Esophagus muscularis mucosa (tissue), 4 donors: ENCODE data around the gene ZCCHC9. TPM values are rescaled to one million over a fixed set of nuclear protein-coding genes. Genes with fewer than 3 reads are reported as not detected.
"Not testable (repeated sequence)": the region's sequence is repeated elsewhere in the genome, so short reads cannot be mapped to it uniquely, and the experiment has no call there.

Source experiments
- DNase-seq: peaks from one replicate; pipeline ENCODE4 v3.0.0-alpha.2; 2017; ENCODE audit errors: extremely low spot score
- H3K27ac ChIP-seq, 4 donors: fragments of 200-600 bp; sonication (generic); replicated peaks in 1 of 4; 1 replicate in 3 of 4; 2 replicates in 1 of 4; pipeline ENCODE4 v1.5.1; 2016 to 2019; ENCODE audit warnings: mild to moderate bottlenecking in 1 of 4
- H3K27me3 ChIP-seq, 4 donors: fragments of 200-600 bp; sonication (generic); one replicate each; pipeline versions ENCODE4 v1.5.1 to v1.6.0; 2016 to 2019
- H3K36me3 ChIP-seq, 4 donors: fragments of 200-600 bp; sonication (generic); one replicate each; pipeline ENCODE4 v1.5.1; 2016 to 2019
- H3K4me1 ChIP-seq, 4 donors: fragments of 200-600 bp; sonication (generic); one replicate each; pipeline ENCODE4 v1.5.1; 2016 to 2019
- H3K4me3 ChIP-seq, 4 donors: fragments of 200-600 bp; sonication (generic); 1 replicate in 2 of 4; 2 replicates in 2 of 4; pipeline ENCODE4 v1.5.1; 2016 to 2019; ENCODE audit warnings: mild to moderate bottlenecking in 4 of 4, moderate library complexity in 1 of 4
- H3K9me3 ChIP-seq, 4 donors: fragments of 200-600 bp; sonication (generic); 1 replicate in 3 of 4; 2 replicates in 1 of 4; pipeline ENCODE4 v1.5.1; 2016 to 2019
- EP300 ChIP-seq: sonication (generic); formaldehyde crosslinking; IDR thresholded peaks from one replicate; pipeline ENCODE4 v1.6.1; 2017; ENCODE audit warnings: antibody characterized with exemption
- POLR2A ChIP-seq: fragments of 450-650 bp; IDR thresholded peaks from one replicate; pipeline ENCODE4 v1.6.1; 2017; ENCODE audit warnings: antibody characterized with exemption, moderate library complexity, mild to moderate bottlenecking, low read depth
- POLR2AphosphoS5 ChIP-seq, 2 donors: sonication (generic); formaldehyde crosslinking; IDR thresholded peaks; one replicate each; pipeline ENCODE4 v1.6.1; 2017; ENCODE audit warnings: antibody characterized with exemption in 2 of 2
- WGBS: methylation state at CpG from one replicate; pipeline ENCODE4 v1.1.5; 2018; 5-methylcytosine and 5-hydroxymethylcytosine counted together
- intact Hi-C: fragments of 100-400 bp; cut with DNase I; formaldehyde crosslinking; loops from one replicate; pipeline ENCODE4 v1.15.1; 2023
- total RNA-seq, 4 donors: library from RNA; depleted of rRNA; stranded (reverse); fragments of >200 nt; gene quantifications; one replicate each; pipeline versions ENCODE4 v1.1.0 to v1.2.1, GENCODE V29; 2016
- TF ChIP-seq, protein P1 (sequence below), 3 experiments: fragments of 200-600 bp in 2 of 3; fragments of 450-650 bp in 1 of 3; sonication (generic) in 2 of 3; IDR thresholded peaks; one replicate each; pipeline ENCODE4 v1.5.1; 2017 to 2019; ENCODE audit warnings: antibody characterized with exemption in 3 of 3, mild to moderate bottlenecking in 2 of 3, moderate library complexity in 1 of 3

ZCCHC9 gene
- total RNA-seq, 4 donors from 2014 or later, result 18.7 to 38.6 (median 22.8) TPM

DNA sequence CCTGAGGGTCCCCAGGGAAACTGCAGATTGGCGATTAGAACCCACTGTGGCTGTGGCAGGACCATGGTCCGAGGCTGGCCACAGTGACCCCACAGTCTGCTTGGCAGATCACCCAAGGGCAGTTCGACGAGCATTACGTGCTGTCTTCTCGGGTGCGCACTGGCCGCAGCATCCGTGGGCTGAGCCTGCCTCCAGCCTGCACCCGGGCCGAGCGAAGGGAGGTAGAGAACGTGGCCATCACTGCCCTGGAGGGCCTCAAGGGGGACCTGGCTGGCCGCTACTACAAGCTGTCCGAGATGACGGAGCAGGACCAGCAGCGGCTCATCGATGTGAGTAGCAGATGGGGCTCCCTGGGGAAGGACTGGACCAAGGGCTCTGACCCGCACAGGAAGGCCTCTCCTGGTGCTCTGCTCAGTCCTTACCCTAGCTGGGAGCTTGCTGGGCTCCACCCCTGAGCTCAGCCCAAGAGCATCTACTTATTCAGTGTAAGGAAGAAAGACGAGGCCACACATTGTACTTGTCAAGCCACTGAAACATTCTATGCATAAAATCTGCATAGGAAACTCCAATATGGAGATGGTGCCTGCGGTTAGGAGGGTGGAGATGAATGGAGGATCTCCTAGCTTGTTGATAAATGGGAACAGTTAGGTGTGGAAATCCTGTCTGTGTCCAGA, 46.4 kb upstream of the ZCCHC9 start:
- H3K36me3 ChIP-seq, result peaks cover 0 to 89% (median 43%) of the 10 kb centered on the region in 4 donors
- no peak for DNase-seq
- 92% methylated on average over 15 of the region's 21 CpGs for WGBS

DNA sequence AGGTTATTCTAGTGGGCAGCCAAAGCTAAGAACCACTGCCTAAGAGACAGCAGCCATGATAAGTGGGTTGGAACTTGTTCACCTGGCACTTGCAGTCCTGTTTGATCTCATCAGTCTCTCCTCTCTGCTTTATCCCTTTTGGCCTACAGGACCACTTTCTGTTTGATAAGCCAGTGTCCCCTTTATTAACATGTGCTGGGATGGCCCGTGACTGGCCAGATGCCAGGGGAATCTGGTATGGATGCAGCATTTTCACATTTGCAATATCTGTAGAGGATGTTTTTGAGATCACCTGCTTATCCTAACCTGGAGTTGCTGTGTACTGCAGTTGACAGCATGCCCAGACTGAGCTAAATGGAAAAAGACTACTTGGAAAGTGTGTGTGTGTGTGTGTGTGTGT, 44.6 kb upstream of the ZCCHC9 start:
- no peaks in the 10 kb centered on the region for H3K27me3 ChIP-seq
- no peak overlapping the region for H3K4me3 ChIP-seq
- no peak for DNase-seq
- 80% methylated on average over 1 of the region's 1 CpG for WGBS
- intact Hi-C loops, result no loop called here
- H3K27ac ChIP-seq, result no peak overlapping the region
- no peaks in the 10 kb centered on the region for H3K4me1 ChIP-seq
- H3K36me3 ChIP-seq, result peaks cover 0 to 100% (median 43%) of the 10 kb centered on the region in 4 donors
- TF ChIP-seq, protein P1, sequence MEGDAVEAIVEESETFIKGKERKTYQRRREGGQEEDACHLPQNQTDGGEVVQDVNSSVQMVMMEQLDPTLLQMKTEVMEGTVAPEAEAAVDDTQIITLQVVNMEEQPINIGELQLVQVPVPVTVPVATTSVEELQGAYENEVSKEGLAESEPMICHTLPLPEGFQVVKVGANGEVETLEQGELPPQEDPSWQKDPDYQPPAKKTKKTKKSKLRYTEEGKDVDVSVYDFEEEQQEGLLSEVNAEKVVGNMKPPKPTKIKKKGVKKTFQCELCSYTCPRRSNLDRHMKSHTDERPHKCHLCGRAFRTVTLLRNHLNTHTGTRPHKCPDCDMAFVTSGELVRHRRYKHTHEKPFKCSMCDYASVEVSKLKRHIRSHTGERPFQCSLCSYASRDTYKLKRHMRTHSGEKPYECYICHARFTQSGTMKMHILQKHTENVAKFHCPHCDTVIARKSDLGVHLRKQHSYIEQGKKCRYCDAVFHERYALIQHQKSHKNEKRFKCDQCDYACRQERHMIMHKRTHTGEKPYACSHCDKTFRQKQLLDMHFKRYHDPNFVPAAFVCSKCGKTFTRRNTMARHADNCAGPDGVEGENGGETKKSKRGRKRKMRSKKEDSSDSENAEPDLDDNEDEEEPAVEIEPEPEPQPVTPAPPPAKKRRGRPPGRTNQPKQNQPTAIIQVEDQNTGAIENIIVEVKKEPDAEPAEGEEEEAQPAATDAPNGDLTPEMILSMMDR (IDR thresholded peaks at IDR 0.05), result no peak
- TF ChIP-seq POLR2A (no peak), EP300 (no peak), POLR2AphosphoS5 (IDR thresholded peaks at IDR 0.05) (no peak)
- no peaks in the 10 kb centered on the region for H3K9me3 ChIP-seq

More for the DNA sequence above, 46.4 kb upstream of the ZCCHC9 start:
- Histone ChIP-seq H3K4me1 (peaks cover 0 to 5% (median 0%) of the 10 kb centered on the region in 4 donors), H3K4me3 (no peak overlapping the region), H3K27ac (no peak overlapping the region), H3K27me3 (no peaks in the 10 kb centered on the region), H3K9me3 (no peaks in the 10 kb centered on the region)
- intact Hi-C loops, result no loop called here
- no peak for TF ChIP-seq POLR2A
- no peak for TF ChIP-seq EP300
- TF ChIP-seq POLR2AphosphoS5 (IDR thresholded peaks at IDR 0.05), result no peak
- TF ChIP-seq, protein P1 (IDR thresholded peaks at IDR 0.05), result no peak

DNA sequence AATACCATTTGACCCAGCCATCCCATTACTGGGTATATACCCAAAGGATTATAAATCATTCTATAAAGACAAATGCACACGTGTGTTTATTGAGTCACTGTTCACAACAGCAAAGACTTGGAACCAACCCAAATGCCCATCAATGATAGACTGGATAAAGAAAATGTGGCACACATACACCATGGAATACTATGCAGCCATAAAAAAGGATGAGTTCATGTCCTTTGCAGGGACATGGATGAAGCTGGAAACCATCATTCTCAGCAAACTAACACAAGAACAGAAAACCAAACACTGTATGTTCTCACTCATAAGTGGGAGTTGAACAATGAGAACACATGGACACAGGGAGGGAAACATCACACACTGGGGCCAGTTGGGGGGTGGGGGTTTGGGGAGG, 38.6 kb upstream of the ZCCHC9 start:
- intact Hi-C loops, H3K27me3 ChIP-seq, H3K4me3 ChIP-seq, H3K4me1 ChIP-seq, DNase-seq, H3K27ac ChIP-seq, H3K9me3 ChIP-seq: not testable (repeated sequence)
- peaks cover 0 to 92% (median 26%) of the 10 kb centered on the region in 4 donors for H3K36me3 ChIP-seq
- WGBS, result 100% methylated on average over 1 of the region's 1 CpG

DNA sequence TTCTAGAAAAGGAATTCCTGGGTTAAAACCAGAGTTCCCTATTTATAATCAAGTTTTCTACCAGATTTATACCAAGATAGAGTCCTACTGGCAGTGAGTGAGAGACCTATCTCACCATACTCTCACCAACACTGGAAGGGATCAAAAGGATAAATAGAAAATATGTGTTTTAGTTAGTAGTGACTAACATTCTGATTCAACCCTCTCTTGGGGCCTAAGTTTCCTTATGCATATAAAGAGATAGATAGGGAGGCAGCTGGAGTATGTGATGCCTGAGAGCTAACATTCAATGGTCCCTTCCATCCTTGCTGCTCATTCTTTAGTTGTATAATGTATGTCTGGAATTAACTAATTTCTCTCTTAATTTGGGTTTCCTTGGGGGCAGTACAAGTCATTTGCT, 36.3 kb upstream of the ZCCHC9 start:
- H3K4me3 ChIP-seq, result no peak overlapping the region
- H3K27me3 ChIP-seq, result no peaks in the 10 kb centered on the region
- no peak overlapping the region for H3K27ac ChIP-seq
- no peak for TF ChIP-seq POLR2A
- TF ChIP-seq POLR2AphosphoS5 (IDR thresholded peaks at IDR 0.05), result no peak
- TF ChIP-seq, protein P1 (IDR thresholded peaks at IDR 0.05), result no peak
- TF ChIP-seq EP300, result no peak
- intact Hi-C loops, result no loop called here
- no peak for DNase-seq
- H3K9me3 ChIP-seq, result no peaks in the 10 kb centered on the region
- H3K4me1 ChIP-seq, result no peaks in the 10 kb centered on the region
- H3K36me3 ChIP-seq, result peaks cover 0 to 92% (median 8%) of the 10 kb centered on the region in 4 donors

GRCh38 chr5:81268521-81269196, 32.7 kb upstream of the ZCCHC9 start:
- no peaks in the 10 kb centered on the region for H3K27me3 ChIP-seq
- no peaks in the 10 kb centered on the region for H3K9me3 ChIP-seq
- no peak for DNase-seq
- peaks cover 0 to 80% (median 8%) of the 10 kb centered on the region in 4 donors for H3K36me3 ChIP-seq
- H3K27ac ChIP-seq, result no peak overlapping the region
- intact Hi-C loops, result no loop called here
- no peak overlapping the region for H3K4me3 ChIP-seq
- 67% methylated on average over 3 of the region's 3 CpGs for WGBS
- TF ChIP-seq POLR2AphosphoS5 (IDR thresholded peaks at IDR 0.05), result no peak
- TF ChIP-seq, protein P1 (IDR thresholded peaks at IDR 0.05), result no peak
- no peak for TF ChIP-seq EP300
- no peak for TF ChIP-seq POLR2A
- no peaks in the 10 kb centered on the region for H3K4me1 ChIP-seq
